IgD-negative memory B cell (primary cell): Measurements from ENCODE around the gene SOCS6. TPM values are rescaled to one million over a fixed set of nuclear protein-coding genes. Genes with fewer than 3 reads are reported as not detected.
"Not testable (repeated sequence)": the region's sequence is repeated elsewhere in the genome, so short reads cannot be mapped to it uniquely, and the experiment has no call there.

Source experiments
- H3K27ac Mint-ChIP-seq, 3 donors: one replicate each; pipeline ENCODE4 v1.8.0; 2020 to 2022; ENCODE audit warnings: mild to moderate bottlenecking in 3 of 3, mixed read lengths in 3 of 3, moderate library complexity in 1 of 3
- H3K27me3 Mint-ChIP-seq: one replicate; pipeline ENCODE4 v1.8.0; 2021; ENCODE audit warnings: mixed read lengths
- H3K36me3 Mint-ChIP-seq: one replicate; pipeline ENCODE4 v1.8.0; 2020; ENCODE audit warnings: mild to moderate bottlenecking, mixed read lengths
- H3K4me1 Mint-ChIP-seq, 3 donors: one replicate each; pipeline ENCODE4 v1.8.0; 2020 to 2022; ENCODE audit warnings: mixed read lengths in 3 of 3, mild to moderate bottlenecking in 1 of 3
- H3K4me3 Mint-ChIP-seq, 4 donors: one replicate each; pipeline ENCODE4 v1.8.0; 2020 to 2022; ENCODE audit warnings: mild to moderate bottlenecking in 4 of 4, mixed read lengths in 4 of 4, moderate library complexity in 3 of 4
- H3K9me3 Mint-ChIP-seq, 3 donors: one replicate each; pipeline ENCODE4 v1.8.0; 2020 to 2021; ENCODE audit warnings: mixed read lengths in 3 of 3, mild to moderate bottlenecking in 1 of 3
- polyA plus RNA-seq: library from polyadenylated mRNA; unstranded; fragments of 300-500 nt; fragmentation: Illumina TruSeq; gene quantifications from one replicate; pipeline ENCODE4 v1.2.3, GENCODE V29; 2021

Gene SOCS6, protein sequence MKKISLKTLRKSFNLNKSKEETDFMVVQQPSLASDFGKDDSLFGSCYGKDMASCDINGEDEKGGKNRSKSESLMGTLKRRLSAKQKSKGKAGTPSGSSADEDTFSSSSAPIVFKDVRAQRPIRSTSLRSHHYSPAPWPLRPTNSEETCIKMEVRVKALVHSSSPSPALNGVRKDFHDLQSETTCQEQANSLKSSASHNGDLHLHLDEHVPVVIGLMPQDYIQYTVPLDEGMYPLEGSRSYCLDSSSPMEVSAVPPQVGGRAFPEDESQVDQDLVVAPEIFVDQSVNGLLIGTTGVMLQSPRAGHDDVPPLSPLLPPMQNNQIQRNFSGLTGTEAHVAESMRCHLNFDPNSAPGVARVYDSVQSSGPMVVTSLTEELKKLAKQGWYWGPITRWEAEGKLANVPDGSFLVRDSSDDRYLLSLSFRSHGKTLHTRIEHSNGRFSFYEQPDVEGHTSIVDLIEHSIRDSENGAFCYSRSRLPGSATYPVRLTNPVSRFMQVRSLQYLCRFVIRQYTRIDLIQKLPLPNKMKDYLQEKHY
- 0.25 TPM for polyA plus RNA-seq

DNA sequence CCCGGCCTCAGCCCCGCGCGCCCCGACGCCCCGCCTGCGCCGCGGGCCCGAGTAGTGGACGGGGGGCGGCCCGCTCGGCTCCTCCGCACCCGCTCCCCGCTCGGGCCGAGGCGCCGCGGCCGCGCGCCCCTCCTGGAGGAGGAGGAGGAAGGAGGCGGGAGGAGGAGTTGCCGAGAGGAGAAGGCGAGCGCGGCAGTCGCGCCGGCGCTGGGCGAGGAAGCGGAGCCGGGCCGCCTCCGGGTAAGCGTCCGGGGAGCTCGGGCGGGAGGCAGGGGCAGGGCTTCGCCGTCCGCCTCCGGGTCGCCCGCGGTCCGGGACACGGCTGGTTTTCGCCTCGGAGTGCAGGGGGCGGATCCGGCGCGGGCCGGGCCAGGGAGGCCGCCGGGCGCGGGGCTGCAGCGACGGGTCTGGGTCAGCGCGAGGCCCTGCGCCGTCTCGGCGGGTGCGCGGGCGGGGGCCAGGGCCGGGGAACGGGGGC lies at the start of gene SOCS6:
Gene SOCS6, plus strand, starts transcription at position 195 of the 478 bp plus-strand sequence. CDS start 35,624 bp downstream, outside the sequence.
- H3K27ac Mint-ChIP-seq: no peak within 1 kb of the TSS

DNA sequence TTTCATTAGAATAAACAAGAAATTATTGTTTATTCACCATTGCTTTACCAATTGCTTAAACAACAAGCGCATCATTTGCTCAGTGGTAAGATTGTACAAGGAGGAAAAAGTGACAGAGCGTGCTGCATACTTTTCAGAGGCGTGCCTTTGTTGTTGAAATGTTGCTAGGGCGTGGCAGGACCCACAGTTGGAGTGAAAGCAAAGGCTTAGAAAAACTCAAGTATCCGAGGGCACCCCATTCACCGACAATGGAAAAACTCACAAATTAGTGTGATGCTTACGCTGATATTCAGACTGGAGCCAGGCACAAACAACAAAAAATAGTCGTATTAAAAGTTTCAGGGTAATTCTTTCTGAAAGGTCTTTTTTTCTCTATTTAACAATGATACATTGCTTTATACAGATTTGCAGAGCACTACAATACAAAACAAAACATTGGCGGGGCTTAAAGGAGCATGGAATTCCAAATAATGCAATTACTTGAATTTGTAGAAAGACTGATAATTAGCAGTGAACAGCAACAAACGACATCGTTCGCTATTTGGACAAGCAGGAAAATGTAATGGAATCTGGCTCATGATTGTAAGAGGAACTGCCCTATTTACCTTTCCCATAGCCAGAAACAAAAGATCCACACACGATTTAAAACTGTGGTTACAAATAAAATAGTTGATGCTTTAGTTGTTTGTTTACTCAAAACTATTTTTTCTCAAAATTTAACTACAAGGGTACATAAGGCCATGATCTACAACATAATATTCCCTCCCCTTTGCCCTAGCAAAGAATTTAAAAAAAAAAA lies 45.5 kb upstream of the SOCS6 start:
- Mint-ChIP-seq H3K27ac (no peak overlapping the region), H3K36me3 (peaks cover 2% of the 10 kb centered on the region), H3K4me3 (no peak overlapping the region), H3K9me3 (peaks cover 0 to 2% (median 0%) of the 10 kb centered on the region in 3 donors), H3K27me3 (peaks cover 2% of the 10 kb centered on the region), H3K4me1 (no peaks in the 10 kb centered on the region)

More for the DNA sequence above, at the start of gene SOCS6:
- H3K4me3 Mint-ChIP-seq: peak within 1 kb of the TSS; percentile 71 to 89 (median 84)
- no peaks in the 10 kb centered on the region for H3K9me3 Mint-ChIP-seq
- no peaks in the 10 kb centered on the region for H3K36me3 Mint-ChIP-seq
- H3K4me1 Mint-ChIP-seq: peaks cover 6 to 12% (median 6%) of the 10 kb centered on the region in 3 donors
- peaks cover 27% of the 10 kb centered on the region for H3K27me3 Mint-ChIP-seq

DNA sequence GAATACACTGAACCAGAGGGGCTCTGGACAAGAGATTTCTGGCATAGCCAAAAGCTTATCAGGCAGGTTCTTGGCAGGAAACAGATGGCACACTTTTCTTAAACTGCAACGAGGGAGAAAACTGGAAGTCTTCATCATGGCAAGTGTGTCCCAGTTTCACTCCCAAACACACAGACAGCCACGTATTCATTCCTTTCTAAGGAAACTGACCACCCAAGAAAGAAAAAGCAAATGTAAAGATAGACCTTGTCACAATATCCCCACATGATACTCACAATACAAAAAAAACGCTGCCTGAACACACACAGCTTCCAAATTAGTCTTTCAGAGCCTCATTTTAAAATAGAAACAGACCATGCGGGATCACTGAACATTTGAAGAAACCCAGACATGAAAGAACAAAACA lies 42.8 kb upstream of the SOCS6 start:
- Mint-ChIP-seq H3K4me1 (no peaks in the 10 kb centered on the region), H3K27ac (no peak overlapping the region), H3K9me3 (peaks cover 0 to 2% (median 1%) of the 10 kb centered on the region in 3 donors), H3K27me3 (peaks cover 2% of the 10 kb centered on the region), H3K36me3 (peaks cover 2% of the 10 kb centered on the region), H3K4me3 (no peak overlapping the region)

DNA sequence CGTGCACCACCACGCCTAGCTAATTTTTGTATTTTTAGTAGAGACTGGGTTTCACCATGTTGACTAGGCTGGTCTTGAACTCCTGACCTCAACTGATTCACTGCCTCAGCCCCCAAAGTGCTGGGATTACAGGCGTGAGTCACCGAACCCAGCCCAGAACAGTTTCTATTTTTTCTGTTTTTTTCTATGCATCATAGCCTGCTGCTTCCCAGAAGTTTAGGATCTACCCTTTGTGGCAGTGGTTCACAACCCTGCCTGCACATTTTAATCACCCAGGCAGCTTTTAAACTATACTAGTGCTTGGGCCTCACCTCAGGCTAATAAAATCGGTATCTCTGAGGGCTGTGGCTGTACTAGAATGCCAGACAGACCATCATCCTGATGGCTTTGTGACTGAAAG lies 39.7 kb upstream of the SOCS6 start:
- H3K4me1 Mint-ChIP-seq: no peaks in the 10 kb centered on the region
- peaks cover 2% of the 10 kb centered on the region for H3K36me3 Mint-ChIP-seq
- H3K27ac Mint-ChIP-seq: no peak overlapping the region
- H3K9me3 Mint-ChIP-seq: peaks cover 0 to 2% (median 1%) of the 10 kb centered on the region in 3 donors
- no peaks in the 10 kb centered on the region for H3K27me3 Mint-ChIP-seq
- H3K4me3 Mint-ChIP-seq: no peak overlapping the region

DNA sequence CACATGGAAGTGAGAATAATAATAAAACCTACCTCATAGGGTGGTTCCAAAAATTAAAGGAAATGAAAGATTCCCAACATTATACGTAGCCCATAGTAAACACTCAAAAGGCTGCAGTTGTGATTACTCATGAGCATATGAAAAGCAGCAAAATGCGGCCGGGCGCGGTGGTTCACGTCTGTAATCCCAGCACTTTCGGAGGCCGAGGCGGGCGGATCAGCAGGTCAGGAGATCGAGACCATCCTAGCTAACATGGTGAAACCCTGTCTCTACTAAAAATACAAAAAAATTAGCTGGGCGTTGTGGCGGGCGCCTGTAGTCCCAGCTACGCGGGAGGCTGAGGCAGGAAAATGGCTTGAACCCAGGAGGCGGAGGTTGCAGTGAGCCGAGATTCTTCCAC lies 39.0 kb upstream of the SOCS6 start:
- not testable (repeated sequence) for H3K9me3 Mint-ChIP-seq, H3K27me3 Mint-ChIP-seq, H3K27ac Mint-ChIP-seq, H3K36me3 Mint-ChIP-seq, H3K4me1 Mint-ChIP-seq, H3K4me3 Mint-ChIP-seq

DNA sequence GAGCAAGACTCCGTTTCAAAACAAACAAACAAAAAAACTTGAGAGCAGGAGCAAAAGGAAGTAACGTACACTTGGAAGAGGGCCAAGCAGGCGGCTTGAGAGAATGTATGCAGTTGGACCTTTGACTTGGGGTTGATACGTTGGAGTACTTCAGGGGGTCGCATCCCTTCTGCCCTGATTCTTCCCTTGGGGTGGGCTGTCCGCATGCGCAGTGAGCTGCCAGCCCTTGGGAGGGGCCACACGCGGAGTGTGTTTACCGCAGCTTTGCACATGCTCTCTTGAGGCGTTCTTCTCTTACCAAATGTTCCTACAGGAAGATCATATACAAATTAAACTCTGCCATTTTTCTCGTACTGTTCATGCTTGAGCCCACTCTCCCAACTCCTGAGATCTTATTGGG lies 38.1 kb upstream of the SOCS6 start:
- no peak overlapping the region for H3K27ac Mint-ChIP-seq
- H3K9me3 Mint-ChIP-seq: peaks cover 0 to 2% (median 1%) of the 10 kb centered on the region in 3 donors
- H3K27me3 Mint-ChIP-seq: no peaks in the 10 kb centered on the region
- H3K4me1 Mint-ChIP-seq: no peaks in the 10 kb centered on the region
- no peak overlapping the region for H3K4me3 Mint-ChIP-seq
- peaks cover 2% of the 10 kb centered on the region for H3K36me3 Mint-ChIP-seq

DNA sequence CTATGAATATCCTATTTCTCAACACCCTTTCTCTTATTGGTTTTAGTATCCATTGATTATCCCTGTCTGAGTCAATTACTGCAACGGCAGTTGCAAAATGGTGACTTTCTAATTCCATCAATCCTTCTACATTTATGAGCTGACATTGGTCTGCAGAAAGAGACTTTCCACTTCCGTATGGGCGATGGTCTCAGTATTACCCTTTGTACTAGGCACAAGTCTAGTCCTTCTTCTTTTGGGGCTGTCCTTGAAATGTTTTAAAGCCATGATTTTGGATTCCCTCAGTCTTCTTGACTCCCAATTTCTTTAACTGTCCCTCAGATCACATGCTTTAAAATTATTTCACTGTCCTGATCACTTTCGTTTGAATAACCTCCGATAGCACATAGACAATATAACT lies 32.7 kb upstream of the SOCS6 start:
- no peaks in the 10 kb centered on the region for H3K4me1 Mint-ChIP-seq
- H3K9me3 Mint-ChIP-seq: no peaks in the 10 kb centered on the region
- no peak overlapping the region for H3K4me3 Mint-ChIP-seq
- no peak overlapping the region for H3K27ac Mint-ChIP-seq
- H3K27me3 Mint-ChIP-seq: peaks cover 2% of the 10 kb centered on the region
- no peaks in the 10 kb centered on the region for H3K36me3 Mint-ChIP-seq

DNA sequence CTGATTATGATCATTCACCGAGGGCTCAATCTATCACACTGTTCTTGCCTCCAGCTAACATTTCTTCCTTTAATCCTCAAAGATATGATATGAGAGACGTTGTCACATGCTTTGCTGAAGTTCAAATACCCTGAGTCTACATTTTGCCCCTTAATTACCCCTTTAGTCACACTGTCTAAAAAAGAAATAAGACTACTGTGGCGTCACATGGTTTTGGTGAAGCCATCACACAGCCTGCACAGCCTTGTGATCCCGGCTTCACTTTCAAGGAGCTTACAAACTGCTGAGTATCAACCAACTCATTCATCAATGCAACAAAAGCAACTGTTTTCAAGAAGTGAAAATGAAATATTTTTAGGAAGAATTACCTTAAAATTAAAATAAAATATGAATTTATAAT lies 31.9 kb upstream of the SOCS6 start:
- no peaks in the 10 kb centered on the region for H3K9me3 Mint-ChIP-seq
- H3K4me3 Mint-ChIP-seq: no peak overlapping the region
- H3K27ac Mint-ChIP-seq: no peak overlapping the region
- H3K4me1 Mint-ChIP-seq: no peaks in the 10 kb centered on the region
- no peaks in the 10 kb centered on the region for H3K36me3 Mint-ChIP-seq
- peaks cover 2% of the 10 kb centered on the region for H3K27me3 Mint-ChIP-seq

DNA sequence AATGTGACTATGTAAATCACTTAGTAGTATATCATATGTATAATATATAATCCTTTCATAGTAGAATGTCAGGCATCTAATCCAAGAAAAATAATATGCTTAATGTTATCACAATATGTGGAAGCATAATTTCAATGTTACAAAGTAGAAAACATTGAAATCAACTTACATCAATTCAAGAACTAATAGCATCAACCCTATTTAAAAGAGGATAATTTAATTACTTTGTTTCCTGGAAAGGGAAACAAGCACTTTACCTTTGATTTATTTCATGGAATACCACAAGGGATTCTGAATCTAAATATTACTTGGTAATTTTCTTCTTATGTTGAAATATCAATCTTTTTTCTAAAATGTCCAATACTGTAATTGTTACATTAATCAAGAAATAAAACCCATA lies 30.6 kb upstream of the SOCS6 start:
- Mint-ChIP-seq H3K27me3 (peaks cover 2% of the 10 kb centered on the region), H3K4me1 (no peaks in the 10 kb centered on the region), H3K4me3 (no peak overlapping the region), H3K9me3 (no peaks in the 10 kb centered on the region), H3K27ac (no peak overlapping the region), H3K36me3 (no peaks in the 10 kb centered on the region)

DNA sequence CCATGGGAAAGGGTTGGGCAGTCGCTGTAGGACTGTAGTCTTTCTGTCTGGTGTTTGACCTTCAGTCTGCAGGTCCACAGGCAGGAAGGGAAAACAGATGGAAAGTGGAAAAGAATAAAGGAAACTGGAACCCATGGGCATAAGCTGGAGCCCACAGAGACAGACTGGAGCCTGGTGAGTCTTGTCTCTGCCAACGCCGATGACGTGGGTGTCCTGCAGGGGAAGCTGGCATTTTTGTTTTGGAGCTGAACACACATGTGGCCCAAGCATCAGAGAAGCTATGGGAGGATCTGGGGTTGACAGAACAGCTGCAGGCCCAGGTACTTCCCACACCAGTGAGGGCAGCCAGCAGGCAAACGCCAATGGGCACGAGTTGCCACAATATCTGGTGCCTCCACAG lies 28.2 kb upstream of the SOCS6 start:
- H3K9me3 Mint-ChIP-seq: peaks cover 0 to 2% (median 0%) of the 10 kb centered on the region in 3 donors
- peaks cover 2% of the 10 kb centered on the region for H3K36me3 Mint-ChIP-seq
- no peak overlapping the region for H3K4me3 Mint-ChIP-seq
- H3K27me3 Mint-ChIP-seq: peaks cover 2% of the 10 kb centered on the region
- H3K4me1 Mint-ChIP-seq: no peaks in the 10 kb centered on the region
- H3K27ac Mint-ChIP-seq: no peak overlapping the region

DNA sequence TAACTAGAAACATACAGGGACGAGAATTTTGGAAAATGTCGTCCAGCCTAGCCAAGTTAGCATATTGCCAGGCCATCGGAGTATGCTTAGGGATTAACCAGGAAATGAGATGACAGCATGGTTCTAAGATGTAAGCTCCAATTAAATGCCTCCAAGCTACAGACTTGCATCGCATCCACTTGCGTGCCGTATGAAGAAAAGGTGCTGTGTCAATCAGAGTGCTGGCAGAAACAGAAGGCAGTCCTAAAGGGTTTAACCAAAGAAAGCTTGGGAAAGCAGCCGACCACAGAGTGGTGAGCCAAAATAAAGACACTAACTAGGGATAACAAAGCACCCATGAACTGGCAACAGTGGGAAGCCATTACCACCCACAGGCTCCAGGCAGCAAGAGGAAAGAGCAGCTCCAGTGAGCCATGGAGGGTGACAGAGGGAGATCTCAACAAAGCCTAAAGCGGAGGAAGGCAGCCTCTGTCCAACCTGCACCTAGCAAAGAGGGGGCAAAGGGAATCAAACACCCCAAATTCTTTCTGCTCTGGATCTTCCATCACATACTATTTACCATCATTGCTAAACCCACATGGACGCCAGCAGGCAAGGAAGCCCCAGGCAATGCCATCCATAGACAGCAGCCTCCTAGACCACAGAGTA lies 27.6 kb upstream of the SOCS6 start:
- H3K4me1 Mint-ChIP-seq: no peaks in the 10 kb centered on the region
- H3K36me3 Mint-ChIP-seq: peaks cover 2% of the 10 kb centered on the region
- peaks cover 2% of the 10 kb centered on the region for H3K27me3 Mint-ChIP-seq
- no peak overlapping the region for H3K4me3 Mint-ChIP-seq
- peaks cover 0 to 2% (median 0%) of the 10 kb centered on the region in 3 donors for H3K9me3 Mint-ChIP-seq
- no peak overlapping the region for H3K27ac Mint-ChIP-seq

DNA sequence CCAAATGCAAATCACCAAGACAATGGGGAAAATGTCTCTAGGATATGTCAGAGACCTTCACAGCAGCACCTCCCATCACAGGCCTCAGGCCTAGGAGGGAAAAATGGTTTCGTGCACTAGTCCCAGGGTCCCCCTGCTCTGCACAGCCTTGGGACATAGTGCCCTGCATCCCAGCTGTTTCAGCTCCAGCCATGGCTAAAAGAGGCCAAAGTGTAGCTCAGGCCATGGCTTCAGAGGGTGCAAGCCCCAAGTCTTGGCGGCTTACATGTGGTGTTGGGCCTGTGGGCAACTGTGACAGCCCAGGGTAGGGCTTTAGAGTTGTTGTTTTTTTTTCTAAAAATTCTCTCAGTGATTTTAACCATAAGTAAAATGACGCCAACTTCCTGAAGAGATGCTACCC lies 25.5 kb upstream of the SOCS6 start:
- Mint-ChIP-seq H3K27ac (no peak overlapping the region), H3K27me3 (no peaks in the 10 kb centered on the region)

DNA sequence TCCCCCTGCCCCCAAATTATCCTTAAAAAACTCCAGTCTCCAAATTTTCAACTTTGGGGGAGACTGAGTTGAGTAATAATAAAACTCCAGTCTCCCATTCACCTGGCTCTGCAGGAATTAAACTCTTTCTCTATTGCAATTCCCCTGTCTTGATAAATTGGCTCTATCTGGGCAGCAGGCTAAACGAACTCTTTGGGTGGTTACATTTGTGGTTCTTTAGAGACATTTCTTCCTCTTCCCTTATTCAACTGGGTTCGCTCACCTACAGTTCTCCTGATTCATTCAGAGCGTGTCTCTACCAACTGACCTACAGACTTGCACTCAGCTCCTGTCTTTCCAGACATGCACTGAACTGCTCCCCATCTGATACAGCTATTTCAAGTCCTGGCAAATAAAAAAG lies 17.1 kb upstream of the SOCS6 start:
- H3K27me3 Mint-ChIP-seq: no peaks in the 10 kb centered on the region
- peaks cover 5 to 18% (median 8%) of the 10 kb centered on the region in 3 donors for H3K9me3 Mint-ChIP-seq
- no peaks in the 10 kb centered on the region for H3K4me1 Mint-ChIP-seq
- no peaks in the 10 kb centered on the region for H3K36me3 Mint-ChIP-seq
- no peak overlapping the region for H3K4me3 Mint-ChIP-seq
- no peak overlapping the region for H3K27ac Mint-ChIP-seq

More for the DNA sequence above, 25.5 kb upstream of the SOCS6 start:
- Mint-ChIP-seq H3K4me3 (no peak overlapping the region), H3K36me3 (peaks cover 2% of the 10 kb centered on the region), H3K9me3 (peaks cover 0 to 2% (median 0%) of the 10 kb centered on the region in 3 donors), H3K4me1 (no peaks in the 10 kb centered on the region)

DNA sequence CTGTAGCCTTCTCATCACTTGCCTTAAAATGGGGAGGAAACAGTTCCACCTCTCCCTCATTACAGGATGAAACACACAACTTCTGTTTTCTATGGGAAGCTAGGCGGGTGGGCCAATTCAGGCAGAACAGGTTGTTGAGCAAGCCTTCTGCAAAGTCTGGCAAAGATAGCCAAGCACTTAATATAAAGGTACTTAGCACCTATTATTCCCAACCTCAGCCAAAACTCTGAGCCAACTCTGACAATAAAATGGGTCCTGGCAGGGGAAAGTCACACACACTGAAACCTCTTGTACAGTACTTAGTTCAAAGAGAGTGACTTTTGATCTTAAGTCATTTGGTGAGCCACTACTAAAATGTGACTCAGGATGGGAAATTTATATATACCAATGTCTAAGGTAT lies 15.8 kb upstream of the SOCS6 start:
- H3K27ac Mint-ChIP-seq: no peak overlapping the region
- H3K36me3 Mint-ChIP-seq: no peaks in the 10 kb centered on the region
- no peaks in the 10 kb centered on the region for H3K4me1 Mint-ChIP-seq
- H3K4me3 Mint-ChIP-seq: no peak overlapping the region
- H3K9me3 Mint-ChIP-seq: peaks cover 5 to 18% (median 8%) of the 10 kb centered on the region in 3 donors
- no peaks in the 10 kb centered on the region for H3K27me3 Mint-ChIP-seq
